Lung (tissue), 12 donors: ENCODE measurements around the gene LDB2. TPM values are rescaled to one million over a fixed set of nuclear protein-coding genes. Genes with fewer than 3 reads are reported as not detected.
"Not testable (repeated sequence)": the region's sequence is repeated elsewhere in the genome, so short reads cannot be mapped to it uniquely, and the experiment has no call there.

Experiments
- ATAC-seq: fragments of 200-7000 bp; cut with Tn5 transposase; one replicate; pipeline ENCODE4 v1.9.1; 2020; ENCODE audit warnings: moderate number of reproducible peaks; ENCODE audit not compliant: insufficient read depth, low FRiP score
- DNase-seq, 3 donors: peaks; one replicate each; pipeline ENCODE4 v3.0.0-alpha.2; 2013 to 2017
- H3K27ac ChIP-seq, 2 donors: one replicate each; pipeline ENCODE4 v1.5.1; 2013; ENCODE audit warnings: mild to moderate bottlenecking in 2 of 2, moderate library complexity in 2 of 2, control low read depth in 1 of 2, inconsistent platforms in 1 of 2, low read depth in 1 of 2, low read length in 1 of 2
- H3K27me3 ChIP-seq, 3 donors: one replicate each; pipeline ENCODE4 v1.5.1; 2013; ENCODE audit warnings: low read length in 2 of 3; ENCODE audit not compliant: control insufficient read depth in 3 of 3, insufficient read depth in 3 of 3
- H3K36me3 ChIP-seq, 4 donors: one replicate each; pipeline ENCODE4 v1.5.1; 2013; ENCODE audit warnings: low read length in 4 of 4, mild to moderate bottlenecking in 1 of 4, moderate library complexity in 1 of 4; ENCODE audit not compliant: control insufficient read depth in 4 of 4, insufficient read depth in 4 of 4
- H3K4me1 ChIP-seq, 5 donors: one replicate each; pipeline ENCODE4 v1.5.1; 2013; ENCODE audit warnings: low read length in 5 of 5, mild to moderate bottlenecking in 2 of 5, moderate library complexity in 1 of 5; ENCODE audit not compliant: control insufficient read depth in 5 of 5, insufficient read depth in 5 of 5
- H3K4me3 ChIP-seq: one replicate; pipeline ENCODE4 v1.5.1; 2013; ENCODE audit warnings: mild to moderate bottlenecking, control low read depth, moderate library complexity
- H3K9ac ChIP-seq, 2 donors: one replicate each; pipeline ENCODE4 v1.5.1; 2013; ENCODE audit warnings: low read length in 2 of 2, control low read depth in 1 of 2; ENCODE audit not compliant: insufficient read depth in 1 of 2
- H3K9me3 ChIP-seq, 4 donors: one replicate each; pipeline ENCODE4 v1.5.1; 2013; ENCODE audit warnings: low read length in 3 of 4, mild to moderate bottlenecking in 1 of 4, moderate library complexity in 1 of 4; ENCODE audit not compliant: control insufficient read depth in 4 of 4, insufficient read depth in 3 of 4
- CTCF ChIP-seq: IDR thresholded peaks from 2 replicates; pipeline ENCODE4 v1.5.1; 2012; ENCODE audit warnings: mild to moderate bottlenecking; ENCODE audit errors: control extremely low read depth, extremely low read depth
- WGBS, 2 donors: extraction: QIAGEN DNeasy Blood & Tissue Kit; methylation state at CpG; one replicate each; pipeline ENCODE4 v1.1.7; 2013; 5-methylcytosine and 5-hydroxymethylcytosine counted together
- polyA plus RNA-seq, 2 donors: library from polyadenylated mRNA; stranded (reverse); fragments of 200-250 nt; gene quantifications; one replicate each; pipeline ENCODE4 v1.2.1, GENCODE V29; 2013
- total RNA-seq, 2 donors: library from RNA; depleted of rRNA in 1 of 2; stranded (reverse); fragments of >200 nt in 1 of 2; gene quantifications; one replicate each; pipeline ENCODE4 v1.2.1, GENCODE V29; 2014 to 2021
- donor health status: control.
- donor health status: control.
- donor health status: Bipolar disorder and iron deficiency.
- donor health status: healthy.
- donor health status: DM: yes; HTN: yes; CAD: no.

Gene LDB2
- total and polyA plus RNA-seq, 4 donors, result 18.1 to 147 (median 46.1) TPM

GRCh38 chr4:16636304-16636703 lies 262.1 kb downstream of the LDB2 start:
- TF ChIP-seq CTCF, result no peak
- peaks cover 0 to 4% (median 0%) of the 10 kb centered on the region in 5 donors for H3K4me1 ChIP-seq
- 72 to 87% methylated on average over 2 of the region's 2 CpGs for WGBS, 2 donors
- DNase-seq (no peak), ATAC-seq (no peak)
- H3K9ac ChIP-seq, result no peak overlapping the region
- H3K4me3 ChIP-seq, result no peak overlapping the region
- H3K9me3 ChIP-seq, result peaks cover 0 to 2% (median 0%) of the 10 kb centered on the region in 4 donors
- H3K27me3 ChIP-seq, result no peaks in the 10 kb centered on the region
- H3K36me3 ChIP-seq, result no peaks in the 10 kb centered on the region
- H3K27ac ChIP-seq, result no peak overlapping the region

- WGBS, 2 donors, result 93% methylated on average over 2 of the region's 2 CpGs
- DNase-seq, H3K4me3 ChIP-seq, H3K9ac ChIP-seq, H3K27ac ChIP-seq, H3K27me3 ChIP-seq, ATAC-seq, H3K36me3 ChIP-seq, H3K9me3 ChIP-seq, H3K4me1 ChIP-seq: not testable (repeated sequence)
Observed at GRCh38 chr4:16629274-16629673, 269.2 kb downstream of the LDB2 start.

- H3K4me1 ChIP-seq, ATAC-seq, H3K9ac ChIP-seq, H3K9me3 ChIP-seq, H3K27ac ChIP-seq, DNase-seq, H3K4me3 ChIP-seq, H3K36me3 ChIP-seq, H3K27me3 ChIP-seq: not testable (repeated sequence)
- 84 to 93% methylated on average over 4 of the region's 4 CpGs for WGBS, 2 donors
Observed at GRCh38 chr4:16628835-16629234, 269.6 kb downstream of the LDB2 start.

GRCh38 chr4:16627999-16628398 lies 270.4 kb downstream of the LDB2 start:
- no peak for ATAC-seq
- Histone ChIP-seq H3K9ac (no peak overlapping the region), H3K4me1 (peaks cover 0 to 4% (median 0%) of the 10 kb centered on the region in 5 donors), H3K27ac (no peak overlapping the region), H3K27me3 (no peaks in the 10 kb centered on the region), H3K9me3 (no peaks in the 10 kb centered on the region), H3K36me3 (no peaks in the 10 kb centered on the region), H3K4me3 (no peak overlapping the region)
- no peak for DNase-seq
- WGBS, 2 donors, result 79 to 90% methylated on average over 6 of the region's 6 CpGs
- TF ChIP-seq CTCF, result no peak

- 62 to 74% methylated on average over 5 of the region's 5 CpGs for WGBS, 2 donors
- no peaks in the 10 kb centered on the region for H3K27me3 ChIP-seq
- no peak overlapping the region for H3K9ac ChIP-seq
- no peak for TF ChIP-seq CTCF
- no peaks in the 10 kb centered on the region for H3K36me3 ChIP-seq
- peaks cover 0 to 7% (median 4%) of the 10 kb centered on the region in 5 donors for H3K4me1 ChIP-seq
- DNase-seq, result peak in 2 of 3 donors; percentile 12 to 52
- no peak overlapping the region for H3K27ac ChIP-seq
- no peaks in the 10 kb centered on the region for H3K9me3 ChIP-seq
- no peak overlapping the region for H3K4me3 ChIP-seq
- ATAC-seq, result peak; percentile 68
Observed at GRCh38 chr4:16626945-16627344, 271.5 kb downstream of the LDB2 start.
